HEK293 (cell line): ENCODE data around the gene MESD.

ENCODE experiments used
- CTCF ChIP-seq: fragments of 450-650 bp; formaldehyde crosslinking; IDR thresholded peaks from 2 replicates; pipeline ENCODE4 v1.5.1; 2016; ENCODE audit warnings: missing biosample characterization, missing genetic modification characterization
- REPIN1 ChIP-seq: fragments of 450-650 bp; formaldehyde crosslinking; IDR thresholded peaks from 2 replicates; pipeline ENCODE4 v1.5.1; 2017; ENCODE audit warnings: missing biosample characterization, missing genetic modification characterization, low read depth
- REST ChIP-seq: fragments of 450-650 bp; formaldehyde crosslinking; IDR thresholded peaks from 2 replicates; pipeline ENCODE4 v1.5.1; 2016; ENCODE audit warnings: missing biosample characterization, missing genetic modification characterization
- SP2 ChIP-seq: fragments of 450-650 bp; formaldehyde crosslinking; IDR thresholded peaks from 2 replicates; pipeline ENCODE4 v1.5.1; 2016; ENCODE audit warnings: missing biosample characterization, missing genetic modification characterization
- ZNF274 ChIP-seq, 2 experiments: fragments of 200-500 bp in 1 of 2; fragments of 450-650 bp in 1 of 2; sonication (Bioruptor generic) in 1 of 2; formaldehyde crosslinking in 1 of 2; IDR thresholded peaks; 2 replicates each; pipeline versions ENCODE4 v1.5.1 to v1.6.1; 2014 to 2016; ENCODE audit warnings: borderline replicate concordance in 1 of 2, inconsistent platforms in 1 of 2, low read length in 1 of 2, missing biosample characterization in 1 of 2, missing genetic modification characterization in 1 of 2
- ZNF521 ChIP-seq: fragments of 450-650 bp; formaldehyde crosslinking; IDR thresholded peaks from 2 replicates; pipeline ENCODE4 v1.5.1; 2017; ENCODE audit warnings: missing biosample characterization, mild to moderate bottlenecking, missing genetic modification characterization
- ZNF670 ChIP-seq: fragments of 450-650 bp; formaldehyde crosslinking; IDR thresholded peaks from 2 replicates; pipeline ENCODE4 v1.5.1; 2016; ENCODE audit warnings: missing biosample characterization, missing genetic modification characterization, low read depth
- TF ChIP-seq, protein P1 (sequence below): fragments of 450-650 bp; formaldehyde crosslinking; IDR thresholded peaks from 2 replicates; pipeline ENCODE4 v1.5.1; 2017; ENCODE audit warnings: missing biosample characterization, missing genetic modification characterization

GRCh38 chr15:81018197-81018596 is 28.6 kb upstream of the MESD start:
- TF ChIP-seq ZNF670 (tag by site-specific recombination) (no peak), ZNF521 (no peak), REST (tag by site-specific recombination) (no peak), ZNF274 (IDR thresholded peaks at IDR 0.05; ENCODE audit: low read length) (no peak), ZNF274 (tag by site-specific recombination; IDR thresholded peaks at IDR 0.05; ENCODE audit: borderline replicate concordance) (no peak), CTCF (tag by site-specific recombination) (no peak), REPIN1 (no peak), SP2 (tag by site-specific recombination) (no peak)
- TF ChIP-seq, protein P1, sequence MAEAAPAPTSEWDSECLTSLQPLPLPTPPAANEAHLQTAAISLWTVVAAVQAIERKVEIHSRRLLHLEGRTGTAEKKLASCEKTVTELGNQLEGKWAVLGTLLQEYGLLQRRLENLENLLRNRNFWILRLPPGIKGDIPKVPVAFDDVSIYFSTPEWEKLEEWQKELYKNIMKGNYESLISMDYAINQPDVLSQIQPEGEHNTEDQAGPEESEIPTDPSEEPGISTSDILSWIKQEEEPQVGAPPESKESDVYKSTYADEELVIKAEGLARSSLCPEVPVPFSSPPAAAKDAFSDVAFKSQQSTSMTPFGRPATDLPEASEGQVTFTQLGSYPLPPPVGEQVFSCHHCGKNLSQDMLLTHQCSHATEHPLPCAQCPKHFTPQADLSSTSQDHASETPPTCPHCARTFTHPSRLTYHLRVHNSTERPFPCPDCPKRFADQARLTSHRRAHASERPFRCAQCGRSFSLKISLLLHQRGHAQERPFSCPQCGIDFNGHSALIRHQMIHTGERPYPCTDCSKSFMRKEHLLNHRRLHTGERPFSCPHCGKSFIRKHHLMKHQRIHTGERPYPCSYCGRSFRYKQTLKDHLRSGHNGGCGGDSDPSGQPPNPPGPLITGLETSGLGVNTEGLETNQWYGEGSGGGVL (tag by site-specific recombination): no peak
